Measurements from ENCODE around the gene HMGN1.
"Not testable (repeated sequence)": the region's sequence is repeated elsewhere in the genome, so short reads cannot be mapped to it uniquely, and the experiment has no call there.

HMGN1 gene

DNA sequence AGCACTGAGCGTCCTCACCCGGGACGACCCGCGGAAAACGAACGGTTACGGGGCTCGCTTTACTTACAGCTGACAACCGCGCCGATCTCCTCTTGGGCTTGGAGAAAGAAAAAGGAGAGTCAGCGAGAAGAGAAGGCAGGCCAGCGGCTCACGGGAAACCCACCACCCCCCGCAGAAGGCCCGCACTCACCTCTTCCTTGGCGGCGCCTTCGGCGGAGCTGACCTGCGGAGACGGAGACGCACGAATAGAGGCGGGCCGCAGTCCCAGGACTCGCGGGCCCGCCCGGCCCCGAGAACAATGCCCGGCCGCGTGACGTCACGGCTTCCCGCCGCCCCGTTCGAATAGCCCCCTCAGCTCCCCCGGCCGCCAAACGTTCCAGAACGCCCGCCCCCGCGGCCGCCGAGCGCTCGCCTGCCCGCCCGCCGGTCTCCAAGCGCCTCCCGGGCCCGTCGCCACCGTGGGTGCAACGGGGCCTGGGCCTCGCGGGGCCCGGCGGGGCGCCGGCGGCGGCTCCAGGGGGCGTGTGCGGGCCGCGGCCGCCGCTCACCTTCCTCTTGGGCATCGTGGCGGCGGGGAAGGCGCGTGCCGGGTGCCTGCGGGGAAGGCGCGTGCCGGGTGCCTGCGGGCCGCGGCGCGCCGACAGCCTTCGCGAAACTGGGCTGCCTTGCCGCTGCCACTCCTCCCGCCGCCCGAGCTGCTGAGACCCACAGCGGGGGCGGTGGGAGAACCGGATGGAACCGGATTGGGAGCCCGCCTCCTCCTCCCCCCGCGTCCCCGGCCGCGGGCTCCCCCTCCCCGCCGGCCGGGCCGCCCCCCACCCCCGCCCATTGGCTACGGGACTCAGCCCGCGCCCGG, at the start of gene HMGN1:
Gene HMGN1, minus strand, starts transcription at position 734 of the 856 bp plus-strand sequence. Its CDS starts 171 bp downstream, at position 563.
- DNase-seq: peak; percentile 90

GRCh38 chr21:39397646-39398385, 48.9 kb upstream of the HMGN1 start:
- DNase-seq: peak; percentile 13

- DNase-seq: no peak
These were observed 44.1 kb upstream of the HMGN1 start for GRCh38 chr21:39392981-39393380.

DNA sequence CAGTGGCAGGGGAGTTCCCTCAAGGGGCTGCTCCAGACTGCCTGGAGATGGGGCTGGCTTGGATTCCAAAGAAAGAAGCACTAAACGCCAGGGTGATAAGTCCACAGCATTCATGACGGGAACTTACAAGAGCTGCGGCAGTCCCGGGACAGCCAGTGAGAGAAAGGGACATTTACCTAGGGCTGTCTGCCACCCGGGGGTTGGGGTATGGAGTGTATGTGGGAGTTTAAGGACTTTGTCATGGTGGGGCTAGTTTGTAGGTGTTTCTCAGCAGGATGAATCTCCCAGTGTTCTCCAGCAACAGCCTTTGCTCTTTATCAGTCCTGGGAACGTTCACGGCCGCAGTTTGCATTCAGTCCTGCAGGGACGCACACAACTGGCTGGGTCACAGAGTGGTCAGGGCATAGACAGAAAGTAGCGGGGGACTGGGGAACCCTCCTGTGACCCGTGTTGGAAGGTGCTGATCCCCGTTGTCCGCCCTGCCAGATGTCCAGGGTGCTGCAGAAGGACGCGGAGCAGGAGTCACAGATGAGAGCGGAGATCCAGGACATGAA, 41.4 kb upstream of the HMGN1 start:
- DNase-seq: no peak

- no peak for DNase-seq
These were observed 39.9 kb upstream of the HMGN1 start for GRCh38 chr21:39388811-39389155.

DNA sequence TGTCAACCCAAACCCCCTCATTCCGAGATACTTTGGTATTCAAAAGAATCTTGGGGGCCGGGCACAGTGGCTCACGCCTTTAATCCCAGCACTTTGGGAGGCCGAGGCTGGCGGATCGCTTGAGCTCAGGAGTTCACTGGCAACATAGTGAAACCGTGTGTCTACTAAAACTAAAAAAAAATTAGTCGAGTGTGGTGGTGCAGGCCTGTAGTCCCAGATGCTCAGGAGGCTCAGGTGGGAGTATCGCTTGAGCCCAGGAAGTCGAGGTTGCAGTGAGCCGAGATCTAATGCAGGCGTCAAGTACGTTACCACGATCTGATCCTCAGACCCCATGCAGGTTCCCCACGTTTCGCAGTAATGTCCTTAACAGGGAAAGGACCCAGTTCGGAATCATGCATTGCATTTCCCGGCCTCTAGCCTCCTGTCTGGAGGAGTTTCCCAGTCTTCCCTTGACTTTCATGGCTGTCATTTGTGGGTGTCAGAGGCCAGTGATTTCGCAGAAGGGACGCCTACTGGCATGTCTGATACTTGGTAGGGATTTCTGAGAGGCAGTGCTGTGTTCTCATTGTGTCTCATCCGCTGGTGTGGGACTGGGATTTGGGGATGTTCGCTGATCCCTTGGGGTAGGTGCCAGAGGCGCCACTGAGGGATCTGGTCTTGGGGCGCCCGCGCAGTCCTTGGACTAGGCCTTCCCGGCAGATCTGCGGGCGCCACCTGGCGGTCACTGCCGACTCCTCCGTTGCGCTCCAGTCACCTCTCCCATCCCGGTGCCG, 39.3 kb upstream of the HMGN1 start:
- DNase-seq: peak; percentile 87

- DNase-seq: peak; percentile 89
These were observed 38.7 kb upstream of the HMGN1 start for GRCh38 chr21:39387461-39388037.

DNA sequence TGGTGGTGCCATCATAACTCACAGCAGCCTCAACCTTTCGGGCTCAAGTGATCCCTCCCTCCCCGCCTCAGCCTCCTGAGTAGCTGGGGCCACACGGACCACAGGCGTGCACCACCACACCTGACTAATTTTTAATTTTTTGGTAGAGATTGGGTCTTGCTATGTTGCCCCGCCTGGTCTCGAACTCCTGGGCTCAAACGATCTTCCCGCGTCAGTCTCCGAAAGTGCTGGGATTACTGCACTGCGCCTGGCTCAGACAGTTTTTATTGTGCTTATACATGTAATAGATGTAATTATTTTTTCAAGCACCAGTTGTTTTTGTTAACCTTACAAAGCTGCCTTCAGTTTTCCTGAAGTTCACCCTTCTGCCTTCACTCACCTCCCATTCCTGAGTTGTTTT, 38.0 kb upstream of the HMGN1 start:
- DNase-seq: no peak

DNA sequence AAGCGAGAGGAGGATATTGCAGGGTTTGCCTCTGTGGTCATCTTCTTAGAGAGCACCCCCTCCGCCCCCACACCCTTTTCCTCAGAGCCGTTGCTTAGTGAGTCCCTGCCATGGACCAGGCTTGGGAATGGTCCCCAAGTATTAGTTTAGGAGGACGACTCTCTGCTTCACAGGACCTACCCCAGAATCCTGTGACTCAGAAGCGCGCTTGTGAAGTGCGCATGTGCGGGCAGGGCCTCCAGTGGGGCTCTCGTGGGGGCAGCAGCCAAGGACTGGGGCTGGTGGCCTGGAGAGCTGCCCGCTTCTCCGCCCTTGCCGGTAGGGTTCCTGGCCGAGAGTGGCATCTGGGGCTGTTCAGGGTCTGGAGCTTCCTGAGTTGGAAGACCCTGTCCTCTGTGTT, 37.3 kb upstream of the HMGN1 start:
- DNase-seq: no peak

- peak; percentile 82 for DNase-seq
These were observed 36.6 kb upstream of the HMGN1 start for GRCh38 chr21:39385299-39386145.

- peak; percentile 63 for DNase-seq
These were observed 35.9 kb upstream of the HMGN1 start for GRCh38 chr21:39384674-39385298.

DNA sequence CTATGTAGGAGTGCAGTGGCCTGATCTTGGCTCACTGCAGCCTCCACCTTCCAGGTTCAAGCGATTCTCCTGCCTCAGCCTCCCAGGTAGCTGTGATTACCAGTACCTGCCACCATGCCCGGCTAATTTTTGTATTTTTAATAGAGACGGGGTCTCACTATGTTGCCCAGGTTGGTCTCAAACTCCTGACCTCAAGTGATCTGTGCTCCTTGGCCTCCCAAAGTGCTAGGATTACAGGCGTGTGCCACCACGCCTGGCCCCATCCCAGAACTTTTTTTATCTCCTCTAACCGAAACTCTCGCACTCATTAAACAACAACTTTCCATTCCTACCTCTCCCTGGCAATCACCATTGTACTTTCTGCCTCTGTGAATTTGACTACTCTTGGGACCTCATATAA, 33.2 kb upstream of the HMGN1 start:
- not testable (repeated sequence) for DNase-seq

DNA sequence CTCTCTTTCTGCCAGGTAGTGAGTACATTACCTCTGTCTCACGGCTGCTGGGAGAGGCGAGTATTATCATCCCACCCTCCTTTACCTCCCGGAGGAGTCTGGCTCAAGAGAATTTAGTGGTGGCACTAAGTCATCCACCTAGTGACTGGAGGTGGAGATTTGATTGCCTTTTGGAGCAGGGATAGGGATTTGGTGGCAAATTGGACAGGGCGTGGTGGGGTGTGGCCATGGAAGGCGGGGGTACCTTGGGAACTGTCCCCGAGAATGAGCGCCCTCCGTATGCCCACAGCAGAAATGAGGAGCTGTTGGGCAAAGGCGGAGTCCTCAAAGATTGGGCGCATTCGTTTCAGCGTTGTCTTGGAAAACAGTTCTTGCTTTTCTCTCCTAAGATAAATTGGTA, 32.1 kb upstream of the HMGN1 start:
- no peak for DNase-seq

DNA sequence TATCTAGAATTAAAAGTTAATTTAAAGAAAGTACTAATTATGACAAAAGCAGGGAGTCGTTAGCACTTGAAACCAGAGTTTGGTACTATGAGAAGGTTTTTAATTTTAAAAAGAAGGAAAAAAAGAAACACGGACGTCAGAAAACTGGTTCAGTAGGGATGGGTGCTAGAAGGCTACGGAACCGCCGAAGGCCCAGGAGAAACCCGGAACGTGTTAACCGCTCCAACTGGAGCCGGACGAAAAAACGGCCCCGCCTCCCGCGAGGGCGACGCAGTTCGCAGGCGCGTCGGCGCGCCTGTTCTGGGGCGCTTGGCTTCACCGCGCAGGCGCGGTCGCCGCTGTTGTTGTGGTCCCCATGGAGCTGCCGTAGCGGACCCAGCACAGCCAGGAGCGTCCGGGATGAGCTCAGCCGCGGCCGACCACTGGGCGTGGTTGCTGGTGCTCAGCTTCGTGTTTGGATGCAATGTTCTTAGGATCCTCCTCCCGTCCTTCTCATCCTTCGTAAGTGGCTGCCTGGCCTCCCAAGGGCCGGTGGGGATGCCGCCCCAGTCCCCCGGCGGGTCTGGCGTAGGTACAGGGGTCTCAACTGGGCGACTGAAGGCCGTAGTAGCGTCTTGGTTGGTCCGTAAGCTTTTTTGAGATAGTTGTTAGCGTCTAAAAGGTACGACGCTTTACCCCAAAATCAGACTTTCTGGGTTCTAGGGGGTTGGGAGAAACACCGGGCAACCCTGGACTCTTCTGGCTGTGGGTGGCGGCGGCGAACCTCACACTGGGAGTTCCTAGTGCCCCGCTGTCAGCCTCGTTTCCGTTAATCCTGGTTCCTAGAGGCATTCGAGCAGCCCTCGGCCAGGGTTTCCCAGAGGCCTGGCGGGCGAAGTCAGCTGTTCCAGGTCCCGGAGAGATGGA, 31.4 kb upstream of the HMGN1 start:
- peak; percentile 97 for DNase-seq

DNA sequence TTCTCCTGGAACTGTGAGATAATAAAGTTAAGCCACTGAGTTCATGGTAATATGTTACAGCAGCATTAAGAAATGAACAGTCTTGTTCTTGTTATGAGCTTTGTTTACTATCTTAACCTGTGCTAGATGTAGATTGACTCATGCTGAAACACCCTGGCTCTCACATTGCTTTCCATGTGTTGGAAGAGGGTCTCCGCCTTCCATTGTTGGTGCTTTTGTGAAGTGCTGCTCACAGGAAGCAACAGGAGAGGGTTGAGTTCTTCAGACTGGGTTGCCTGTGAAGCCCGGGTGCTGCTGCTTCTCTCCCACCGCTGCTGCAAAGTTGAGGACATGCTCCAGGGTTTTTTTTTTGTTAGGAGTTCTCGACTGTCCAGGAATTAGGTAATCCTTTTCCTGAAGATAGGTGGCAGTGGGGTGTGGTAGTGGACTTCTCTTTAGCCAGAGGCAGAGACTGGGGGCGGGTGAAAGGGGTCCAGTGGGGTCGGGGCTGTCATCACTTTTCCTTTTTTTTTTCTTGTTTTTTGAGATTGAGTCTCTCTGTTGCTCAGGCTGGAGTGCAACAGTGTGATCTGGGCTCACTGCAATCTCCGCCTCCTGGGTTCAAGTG, 28.7 kb upstream of the HMGN1 start:
- DNase-seq: no peak

DNA sequence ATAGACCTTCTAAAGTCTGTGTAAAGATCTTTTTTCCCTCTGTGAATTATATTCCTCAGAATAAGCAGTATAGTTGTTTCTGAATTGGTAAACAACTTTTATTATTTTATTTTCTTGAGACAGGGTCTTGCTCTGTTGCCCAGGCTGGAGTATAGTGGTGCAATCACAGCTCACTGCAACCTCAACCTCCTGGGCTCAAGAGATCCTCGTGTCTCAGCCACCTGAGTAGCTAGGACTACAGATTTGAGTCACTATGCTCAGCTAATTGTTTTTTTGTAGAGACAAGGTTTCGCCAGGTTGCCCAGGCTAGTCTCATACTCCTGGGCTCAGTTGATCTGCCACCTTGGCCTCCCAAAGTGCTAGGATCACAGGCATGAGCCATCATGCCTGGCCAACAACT, 26.6 kb upstream of the HMGN1 start:
- no peak for DNase-seq

GRCh38 chr21:39374046-39374445, 25.2 kb upstream of the HMGN1 start:
- DNase-seq: no peak

GRCh38 chr21:39373634-39374033, 24.7 kb upstream of the HMGN1 start:
- DNase-seq: peak; percentile 47

- not testable (repeated sequence) for DNase-seq
These were observed 21.0 kb upstream of the HMGN1 start for GRCh38 chr21:39369896-39370288.

GRCh38 chr21:39367783-39368182, 18.9 kb upstream of the HMGN1 start:
- no peak for DNase-seq

Data from EL (cell line).